NCI-H2107 treated with DMSO at 0.1 percent for 48 hours (cell line): ENCODE results near the gene MRPL2.

Experiments
- DNase-seq: peaks from one replicate; lab custom pipeline; 2025; ENCODE audit not compliant: unreplicated experiment; lab: John Stamatoyannopoulos, UW

The MRPL2 gene

DNA sequence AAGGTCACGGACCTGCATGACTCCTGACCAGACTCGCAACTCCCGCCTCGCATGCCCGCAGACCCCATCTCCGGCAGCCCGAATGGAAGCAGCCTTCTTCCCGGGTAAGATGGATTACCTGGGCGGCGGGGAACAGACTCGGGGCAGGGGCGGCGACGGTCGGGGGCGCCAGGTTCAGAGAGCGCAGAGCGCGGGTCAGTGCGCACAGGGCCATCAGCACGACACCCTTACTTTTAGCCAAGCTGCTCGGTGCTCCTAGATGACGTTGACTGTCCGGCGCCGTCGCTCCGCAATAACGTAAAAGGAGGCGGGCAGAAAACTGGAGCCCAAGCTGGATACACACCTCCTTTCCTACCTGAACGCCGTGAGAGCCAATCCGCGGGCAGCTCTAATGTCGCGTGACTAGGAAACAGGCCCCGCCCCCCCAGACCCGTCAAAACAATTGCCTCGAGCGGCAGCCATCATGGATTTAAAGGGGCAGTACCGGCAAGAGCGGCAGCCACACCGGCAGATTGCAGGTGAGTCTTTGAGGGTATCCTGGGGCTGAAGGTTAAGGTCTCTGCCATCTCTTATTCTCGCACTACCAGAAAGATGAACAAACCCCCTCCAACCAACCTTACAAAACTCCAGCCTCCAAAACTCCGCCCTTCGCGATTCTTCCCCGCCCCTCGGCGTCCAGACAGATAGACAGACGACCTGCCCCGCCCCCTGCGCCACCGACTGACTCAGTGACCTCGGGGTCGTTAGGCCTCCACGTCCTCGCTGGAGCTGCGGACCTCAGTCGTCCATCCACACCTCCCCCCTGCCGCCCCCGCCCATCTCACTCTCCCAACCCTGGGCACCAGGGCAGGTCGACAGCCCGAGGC is at the start of gene MRPL2, which contains the start of gene KLC4:
Gene MRPL2, minus strand, starts transcription at position 267 of the 866 bp plus-strand sequence. Its CDS starts 53 bp downstream, at position 214.
Gene KLC4, plus strand, starts transcription at position 464 of the 866 bp plus-strand sequence. CDS start 1,705 bp downstream, outside the sequence.
- peak; percentile 91 for DNase-seq

DNA sequence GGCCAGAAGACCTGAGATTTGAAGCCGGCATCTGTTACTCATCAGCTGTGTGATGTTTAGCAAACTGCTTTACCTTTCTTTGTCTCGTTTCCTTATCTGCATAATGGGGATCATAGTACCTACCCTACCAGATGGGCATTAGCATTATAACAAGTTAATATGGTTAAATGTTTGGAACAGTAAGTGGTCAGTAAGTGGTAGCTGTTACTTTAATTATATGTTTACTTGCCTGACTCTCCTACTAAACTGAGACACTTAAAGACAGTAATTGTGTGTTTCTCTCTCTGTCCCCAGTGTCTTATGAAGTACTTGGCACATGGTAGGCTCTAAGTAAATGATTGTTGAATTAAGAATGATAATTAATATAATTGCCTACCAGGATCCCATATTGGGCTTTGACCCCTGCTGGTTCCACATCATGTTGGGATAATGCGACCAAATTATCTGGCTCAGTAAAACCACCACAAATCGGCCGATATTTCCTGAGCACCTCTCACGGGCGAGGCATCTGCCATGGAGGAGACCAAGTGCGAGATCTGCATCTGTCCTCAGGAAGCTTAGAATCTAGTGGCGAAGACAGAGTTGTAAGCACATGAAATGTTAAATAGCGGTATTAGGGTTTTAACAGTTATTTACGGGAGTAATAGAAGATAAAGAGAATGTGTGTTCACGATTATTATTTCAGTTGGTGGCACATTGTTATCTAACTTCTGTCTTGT is 48.3 kb upstream of the MRPL2 start:
- no peak for DNase-seq

DNA sequence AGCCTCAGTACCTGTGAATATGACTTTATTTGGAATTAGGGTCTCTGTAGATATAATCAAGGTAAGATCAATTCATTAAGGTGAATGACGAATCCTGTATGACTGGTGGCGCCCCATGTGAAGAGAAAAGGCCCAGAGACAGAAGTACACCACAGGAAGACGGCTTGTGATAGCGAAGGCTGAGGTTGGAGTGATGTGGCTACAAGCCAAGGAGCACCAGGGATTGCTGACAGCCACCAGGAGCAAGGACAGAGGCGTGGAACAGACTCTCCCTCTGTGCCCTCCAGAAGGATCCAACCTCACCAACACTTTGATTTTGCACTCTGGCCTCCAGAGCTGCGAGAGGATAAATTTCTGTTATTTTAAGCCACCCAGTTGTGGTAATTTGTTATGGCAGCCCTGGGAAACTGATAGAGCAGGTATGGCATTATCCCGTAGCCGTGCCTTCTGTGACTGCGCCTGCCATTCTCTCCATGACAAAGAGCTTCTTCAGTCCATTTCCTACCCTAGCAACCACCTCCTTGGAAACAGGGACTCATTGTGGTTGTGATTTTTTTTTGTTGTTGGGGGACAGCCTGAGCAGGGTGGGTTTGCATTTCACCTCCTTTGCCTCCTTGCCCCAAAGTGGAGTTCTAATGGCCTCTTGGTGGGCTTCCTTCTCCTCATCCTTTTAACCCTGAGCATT is 46.4 kb upstream of the MRPL2 start:
- DNase-seq, result no peak

DNA sequence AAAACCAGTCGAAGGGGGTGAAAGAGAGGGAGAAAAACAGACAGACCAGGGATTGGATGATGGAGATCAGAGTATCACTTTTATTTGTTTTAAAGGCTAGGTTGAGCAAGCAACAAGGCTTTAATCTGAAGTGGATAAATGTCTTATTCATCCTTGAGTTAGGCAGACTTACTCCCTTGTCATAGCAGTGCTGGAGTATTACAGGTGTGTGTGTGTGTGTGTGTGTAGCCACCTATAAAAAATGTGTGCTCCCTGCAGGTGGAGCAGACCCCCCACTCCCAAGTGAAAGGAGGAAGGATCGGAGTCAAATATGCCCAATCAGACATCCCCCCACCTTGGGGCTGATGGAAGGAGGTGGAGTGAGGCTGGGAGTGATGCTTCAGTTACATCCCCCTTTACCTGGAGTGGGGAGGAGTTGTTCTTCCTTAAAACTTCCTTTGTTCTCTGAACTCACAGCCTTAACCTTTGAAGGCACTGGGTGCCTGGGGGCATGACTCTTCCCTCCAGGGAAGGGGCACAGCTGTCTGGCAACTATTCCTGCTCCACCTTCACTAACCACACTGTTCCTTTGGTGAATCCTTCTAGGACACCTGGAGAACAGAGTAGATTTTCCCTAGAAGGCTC is 44.1 kb upstream of the MRPL2 start:
- no peak for DNase-seq

DNA sequence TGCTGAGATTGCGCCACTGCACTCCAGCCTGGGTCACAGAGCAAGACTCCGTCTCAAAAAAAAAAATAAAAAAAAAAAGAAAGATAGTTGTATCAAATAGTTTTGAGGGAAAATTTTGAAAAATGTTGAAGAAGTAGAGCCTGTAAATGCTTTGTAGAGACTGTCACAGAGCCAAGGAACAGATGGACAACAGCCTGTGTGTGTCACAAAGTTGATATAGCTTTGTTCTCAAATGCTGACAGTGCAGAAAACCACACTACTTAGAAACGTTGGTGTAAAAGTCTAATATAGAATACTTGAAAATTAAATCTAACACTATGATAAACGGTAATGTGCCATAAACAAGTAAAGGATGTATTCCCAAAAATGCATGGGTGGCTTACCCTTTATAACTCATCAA is 42.3 kb upstream of the MRPL2 start:
- DNase-seq, result no peak

DNA sequence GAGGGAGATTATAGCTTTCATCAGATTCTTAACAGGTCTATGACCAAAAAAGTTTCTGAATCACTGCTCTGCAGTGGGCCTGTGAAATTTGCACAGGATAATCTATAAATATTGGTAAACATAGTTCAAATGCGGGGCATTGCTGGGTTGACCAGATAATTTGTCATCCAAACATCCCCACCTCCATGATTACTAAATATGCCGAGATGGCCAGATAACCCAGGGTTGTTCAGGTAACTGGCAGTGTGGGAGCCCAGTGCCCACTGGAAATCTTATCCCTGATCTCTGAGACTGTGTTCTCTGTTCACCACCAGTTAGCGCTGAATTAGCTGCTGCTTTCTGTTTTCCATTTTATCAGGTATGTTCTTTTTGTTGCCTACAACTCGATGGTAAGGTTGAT is 38.3 kb upstream of the MRPL2 start:
- DNase-seq, result no peak

DNA sequence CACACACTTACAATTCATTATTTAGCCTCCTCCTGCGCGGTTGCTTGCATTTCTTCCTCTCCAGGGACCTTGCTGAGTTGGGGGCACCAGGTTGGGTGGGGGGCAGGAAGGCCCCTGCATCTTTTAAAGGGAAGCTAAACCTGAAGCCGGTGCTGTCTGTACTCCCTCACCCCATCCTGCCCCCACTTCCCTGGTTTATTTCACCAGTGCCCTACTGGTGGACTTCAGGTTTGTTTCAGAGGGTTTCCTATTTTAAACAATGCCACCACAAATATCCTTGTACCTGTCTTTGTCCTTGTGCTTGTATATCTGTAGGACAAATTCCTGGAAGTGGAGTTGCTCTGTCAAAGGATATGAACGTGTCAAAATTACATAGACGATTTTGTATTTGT is 37.9 kb upstream of the MRPL2 start:
- DNase-seq, result no peak

DNA sequence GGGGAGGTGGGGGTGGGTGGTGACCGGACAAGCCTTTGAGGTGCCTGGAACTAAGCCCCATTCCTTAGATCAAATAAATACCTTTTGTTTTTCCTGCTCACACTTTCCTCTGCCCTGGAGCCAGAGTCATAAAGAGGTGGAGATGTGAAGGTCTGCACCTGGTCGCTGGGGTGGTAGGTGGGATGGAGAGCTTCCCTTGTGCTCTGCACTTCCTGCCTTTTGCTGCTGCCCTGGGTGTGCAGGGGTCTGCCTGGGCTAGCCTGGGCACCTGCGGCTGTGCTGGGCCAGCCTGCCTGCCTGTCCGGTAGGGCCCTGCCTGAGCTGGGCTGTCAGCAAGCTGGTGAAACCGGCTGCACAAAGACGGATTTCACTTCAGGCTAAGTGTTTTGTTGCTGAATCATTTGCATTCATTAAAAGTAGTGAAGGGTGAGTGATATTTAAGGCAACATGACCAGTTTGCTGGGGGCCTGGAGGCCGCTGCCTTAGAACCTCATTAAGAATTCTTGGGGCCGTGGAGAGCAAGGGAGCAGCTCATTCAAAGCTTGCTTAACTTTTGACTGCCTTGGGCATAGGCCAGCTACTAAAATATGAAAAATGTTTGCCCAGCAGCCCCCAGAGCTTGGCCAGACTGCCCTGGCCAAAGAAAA is 37.3 kb upstream of the MRPL2 start:
- no peak for DNase-seq

DNA sequence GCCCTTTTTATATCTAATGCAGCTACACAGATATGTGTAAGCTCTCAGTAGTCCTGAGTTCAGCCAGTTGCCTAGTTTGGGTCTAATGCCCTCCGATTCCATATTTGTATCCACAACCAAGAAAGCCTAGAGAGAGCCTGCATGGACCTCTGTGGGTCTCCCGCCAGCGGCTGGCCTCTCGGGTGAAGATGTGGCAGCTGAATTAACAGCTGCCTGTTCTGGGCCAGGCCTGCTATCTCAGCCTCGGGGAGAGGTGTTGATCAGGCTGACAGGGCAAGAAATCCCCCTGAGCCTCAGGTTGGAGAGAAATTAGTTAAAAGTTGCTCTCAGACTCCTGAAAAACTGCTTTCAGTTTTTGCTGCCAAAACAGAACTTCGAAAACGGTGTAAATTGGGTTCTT is 36.7 kb upstream of the MRPL2 start:
- no peak for DNase-seq

DNA sequence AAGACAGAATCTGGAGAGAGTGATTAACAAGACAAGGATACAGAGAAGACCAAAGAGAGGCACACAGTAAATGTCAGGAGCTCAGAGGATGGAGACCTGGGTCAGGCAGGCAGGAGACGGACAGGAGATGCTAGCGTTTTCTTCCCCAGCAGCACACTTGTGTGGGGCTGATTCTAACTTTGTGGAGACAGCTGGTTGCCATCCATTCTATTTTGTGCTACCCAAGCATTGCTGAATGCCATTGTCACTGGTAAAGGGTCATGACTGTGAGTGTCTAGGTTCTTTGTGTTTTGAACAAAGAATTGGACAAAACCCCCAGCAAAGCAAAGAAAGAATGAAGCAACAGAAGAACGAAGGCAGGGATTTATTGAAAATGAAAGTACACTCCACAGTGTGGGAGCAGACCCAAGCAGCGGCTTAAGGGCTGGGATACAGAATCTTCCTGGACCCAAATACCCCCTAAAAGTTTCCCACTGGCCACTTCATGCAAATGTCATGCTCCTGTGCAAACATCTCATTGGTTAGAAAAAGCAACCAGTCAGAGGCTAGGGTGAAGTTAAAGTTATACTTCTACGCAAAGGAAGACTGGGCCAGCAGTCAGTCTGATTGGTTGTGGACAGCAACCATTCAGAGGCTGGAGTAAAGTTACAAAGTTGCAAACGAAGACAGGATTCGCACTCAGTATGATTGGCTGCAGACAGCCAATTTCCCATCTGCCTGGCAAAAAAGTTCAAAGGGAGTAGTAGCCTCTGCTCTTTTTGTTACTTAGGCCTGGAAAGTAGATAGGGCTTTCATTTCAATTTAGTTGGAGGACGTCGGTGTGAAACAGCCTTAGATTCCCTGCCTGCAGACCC is 34.4 kb upstream of the MRPL2 start:
- no peak for DNase-seq

DNA sequence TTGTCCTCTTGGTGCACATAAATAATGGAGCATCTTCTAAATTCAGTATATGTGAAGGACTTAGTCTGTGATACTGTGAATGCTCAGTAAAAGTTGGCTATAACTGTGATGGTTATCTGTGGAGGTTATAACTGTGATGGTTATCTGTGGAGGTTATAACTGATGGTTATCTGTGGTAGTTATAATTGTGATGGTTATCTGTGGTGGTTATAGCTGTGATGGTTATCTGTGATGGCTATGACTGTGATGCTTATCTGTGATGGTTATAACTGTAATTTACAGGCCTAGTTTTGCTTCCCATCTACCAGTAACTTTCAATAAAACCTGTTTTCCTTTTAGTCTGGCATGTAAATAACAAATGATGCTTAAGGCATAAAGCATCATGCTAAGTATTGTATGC is 33.4 kb upstream of the MRPL2 start:
- no peak for DNase-seq

DNA sequence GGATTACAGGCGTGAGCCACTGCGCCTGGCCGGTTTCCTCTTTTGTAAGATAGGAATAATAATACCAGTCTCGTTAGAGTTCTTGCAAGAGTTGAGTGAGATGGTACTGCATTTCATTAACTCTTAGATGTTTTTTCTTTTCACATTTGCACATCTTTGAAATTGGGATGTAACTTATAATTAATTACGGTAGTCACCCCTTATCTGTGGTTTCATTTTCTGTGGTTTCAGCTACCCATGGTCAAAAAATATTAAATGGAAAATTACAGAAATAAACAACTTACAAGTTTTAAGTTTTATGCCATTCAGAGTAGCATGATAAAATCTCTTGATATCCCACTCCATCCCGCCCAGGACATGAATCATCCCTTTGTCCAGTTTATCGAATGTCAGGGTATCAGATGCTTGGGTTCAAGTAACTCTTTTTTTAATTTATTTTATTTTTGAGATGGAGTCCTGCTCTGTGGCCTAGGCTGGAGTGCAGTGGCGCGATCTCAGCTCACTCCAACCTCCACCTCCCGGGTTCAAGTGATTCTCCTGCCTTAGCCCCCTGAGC is 32.3 kb upstream of the MRPL2 start:
- DNase-seq, result no peak

DNA sequence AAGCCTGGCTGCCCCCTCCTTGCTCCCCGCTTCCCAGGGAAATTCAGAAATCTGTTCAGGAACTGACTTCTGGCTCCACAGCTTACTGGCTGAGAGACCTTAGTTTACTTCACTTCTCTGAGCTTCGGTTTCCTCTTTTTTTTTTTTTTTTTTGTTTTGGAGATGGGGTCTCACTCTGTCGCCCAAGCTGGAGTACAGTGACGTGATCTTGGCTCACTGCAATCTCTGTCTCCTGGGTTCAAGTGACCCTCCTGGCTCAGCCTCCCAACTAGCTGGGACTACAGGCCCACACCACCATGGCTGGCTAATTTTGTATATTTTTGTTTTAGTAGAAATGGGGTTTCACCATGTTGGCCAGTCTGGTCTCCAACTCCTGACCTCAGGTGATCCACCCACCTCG is 31.8 kb upstream of the MRPL2 start:
- no peak for DNase-seq

DNA sequence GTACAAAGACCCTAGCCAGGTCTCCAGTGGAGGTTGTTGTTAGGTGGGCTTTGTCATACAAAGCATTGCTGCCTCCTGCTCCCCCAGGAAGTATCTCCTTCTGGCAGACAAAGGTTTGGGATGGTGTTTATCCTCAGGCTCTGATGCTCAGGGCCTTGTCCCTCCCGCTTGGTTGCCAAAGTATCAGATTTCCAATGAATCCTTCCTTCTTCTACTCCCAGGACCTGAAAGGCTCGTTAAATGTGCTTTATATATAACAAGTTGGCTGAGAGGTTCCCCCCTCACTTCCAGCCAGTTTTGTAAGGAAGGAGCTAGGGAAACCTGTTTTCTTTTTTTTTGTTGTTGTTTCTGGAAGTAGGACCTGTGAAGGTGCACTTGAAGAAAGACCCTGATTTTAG is 31.3 kb upstream of the MRPL2 start:
- peak; percentile 15 for DNase-seq

DNA sequence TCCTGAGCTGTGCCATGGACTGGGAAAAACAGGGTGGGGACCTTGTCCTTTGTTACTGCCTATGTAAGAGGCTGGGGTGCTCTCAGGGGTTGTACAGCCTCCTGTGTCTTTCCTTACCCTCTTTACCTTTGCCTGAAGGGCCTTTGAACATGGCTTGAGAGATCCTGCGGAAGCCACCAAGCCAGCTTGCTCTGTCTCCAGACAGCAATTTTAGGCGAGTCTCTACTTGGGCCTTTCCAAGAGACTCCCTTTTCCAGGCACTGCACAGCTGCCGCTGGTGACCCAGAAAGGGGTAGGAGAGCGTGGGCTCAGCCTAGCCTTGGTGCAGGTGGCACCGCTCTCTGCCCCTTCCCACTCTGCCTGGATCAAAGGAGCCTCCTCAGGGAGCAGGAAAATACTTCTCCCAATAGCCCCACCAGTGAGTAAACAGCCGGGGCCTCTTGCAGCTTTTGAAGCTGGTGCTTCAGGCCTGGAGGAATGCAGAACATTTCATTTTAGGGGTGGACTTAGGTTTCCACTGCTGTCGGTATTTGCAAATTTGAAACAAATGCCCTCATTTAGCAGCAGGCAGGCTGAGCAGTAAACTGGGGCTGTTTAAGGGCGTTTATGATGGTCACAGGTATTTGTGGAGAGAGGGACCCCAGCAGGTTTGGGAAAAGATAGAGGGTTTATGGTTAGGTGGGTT is 30.8 kb upstream of the MRPL2 start:
- no peak for DNase-seq

DNA sequence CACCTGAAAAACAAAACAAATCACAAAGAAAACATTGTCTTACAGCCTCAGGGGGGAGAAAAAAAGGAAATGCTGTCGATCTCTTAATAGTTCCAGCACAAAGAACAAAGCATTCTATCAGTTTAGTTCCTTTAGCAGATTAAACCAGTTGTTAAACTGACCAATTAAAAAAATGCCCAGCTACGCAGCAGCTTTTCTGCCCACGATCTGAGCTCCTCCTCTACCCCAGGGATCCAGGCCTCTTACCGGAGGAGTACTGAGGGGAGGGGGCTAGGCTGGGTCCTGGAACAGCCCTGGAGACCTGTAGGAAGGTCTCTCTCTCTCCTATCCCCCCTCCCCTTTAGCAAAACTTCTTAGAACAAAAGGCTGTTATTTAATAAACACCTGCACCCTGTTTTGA is 30.2 kb upstream of the MRPL2 start:
- DNase-seq, result no peak

DNA sequence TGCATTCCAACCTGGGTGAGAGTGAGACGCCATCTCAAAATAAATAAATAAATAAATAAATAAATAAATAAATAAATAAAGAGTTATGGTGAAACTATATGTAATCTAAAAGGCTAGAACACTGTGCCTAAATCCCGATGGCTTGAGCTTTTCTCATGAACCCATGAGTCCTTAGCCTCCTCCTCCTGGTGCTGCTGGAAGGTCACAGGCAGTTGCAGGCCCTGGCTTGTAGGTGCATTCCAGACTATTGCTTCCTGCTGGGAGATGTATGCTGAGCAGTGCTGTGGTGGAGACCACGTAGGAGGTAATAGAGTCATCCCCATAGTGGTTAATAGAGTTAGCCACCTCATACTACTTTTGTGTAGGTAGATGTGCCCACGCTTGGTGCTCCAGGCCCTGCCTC is 29.4 kb upstream of the MRPL2 start:
- DNase-seq, result no peak

DNA sequence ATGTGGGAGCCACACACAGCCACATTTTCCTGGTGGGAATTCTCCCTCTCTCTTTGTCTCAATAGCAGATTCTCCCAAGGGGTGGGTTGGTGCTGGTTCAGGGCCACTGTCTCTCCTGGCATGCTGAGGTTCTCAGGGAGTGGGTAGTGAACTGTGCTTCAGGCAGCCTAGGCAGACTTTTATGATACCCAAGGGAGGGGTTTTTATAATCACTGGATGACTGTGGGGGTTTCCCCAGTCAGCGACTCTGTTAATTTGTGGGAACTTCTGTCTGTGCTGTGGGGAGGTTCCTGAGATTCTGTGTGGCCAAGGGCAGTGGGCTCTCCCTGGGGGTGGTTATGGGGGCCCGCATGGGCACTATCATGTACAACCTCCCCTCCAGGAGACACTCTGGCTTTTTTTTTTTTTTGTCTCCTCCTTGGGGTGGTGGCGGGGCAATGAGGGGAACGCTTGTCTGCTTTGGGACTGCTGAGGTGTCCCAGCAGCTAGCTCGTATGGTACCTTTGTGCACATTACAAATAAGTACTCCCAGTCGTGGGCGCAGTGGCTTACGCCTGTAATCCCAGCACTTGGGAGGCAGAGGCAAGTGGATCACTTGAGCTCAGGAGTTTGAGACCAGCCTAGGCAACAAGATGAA is 26.9 kb upstream of the MRPL2 start:
- DNase-seq, result no peak
